Karpas-422 (cell line): Measurements from ENCODE around the gene CD247. TPM values are rescaled to one million over a fixed set of nuclear protein-coding genes. Genes with fewer than 3 reads are reported as not detected.

Source experiments
- DNase-seq: peaks from one replicate; pipeline ENCODE4 v3.0.0-alpha.2; 2015
- H2AFZ ChIP-seq: fragments of 200-600 bp; sonication (generic); 2 replicates; pipeline ENCODE4 v1.6.1; 2014; ENCODE audit warnings: antibody characterized with exemption, low read length, mixed read lengths
- H3K27ac ChIP-seq: fragments of 200-600 bp; sonication (generic); 2 replicates; pipeline ENCODE4 v1.5.1; 2014; ENCODE audit warnings: mild to moderate bottlenecking, low read length, moderate library complexity
- H3K27me3 ChIP-seq: fragments of 200-600 bp; sonication (generic); 2 replicates; pipeline ENCODE4 v1.6.1; 2014; ENCODE audit warnings: low read length, mixed read lengths
- H3K36me3 ChIP-seq: fragments of 200-600 bp; sonication (generic); 2 replicates; pipeline ENCODE4 v1.6.1; 2014; ENCODE audit warnings: low read length, mixed read lengths; ENCODE audit not compliant: insufficient read depth
- H3K4me1 ChIP-seq: fragments of 200-600 bp; sonication (generic); 2 replicates; pipeline ENCODE4 v1.6.1; 2014; ENCODE audit warnings: mild to moderate bottlenecking, low read length, mixed read lengths
- H3K4me2 ChIP-seq: fragments of 200-600 bp; sonication (generic); 2 replicates; pipeline ENCODE4 v1.6.1; 2014; ENCODE audit warnings: low read length, low read depth, mild to moderate bottlenecking; ENCODE audit not compliant: poor library complexity, severe bottlenecking
- H3K4me3 ChIP-seq: fragments of 200-600 bp; sonication (generic); 2 replicates; pipeline ENCODE4 v1.5.1; 2014; ENCODE audit warnings: mild to moderate bottlenecking, antibody characterized with exemption, low read length, mixed read lengths
- H3K79me2 ChIP-seq: fragments of 200-600 bp; sonication (generic); 2 replicates; pipeline ENCODE4 v1.6.1; 2014; ENCODE audit warnings: mild to moderate bottlenecking, low read length, mixed read lengths
- H3K9ac ChIP-seq: fragments of 200-600 bp; sonication (generic); 2 replicates; pipeline ENCODE4 v1.6.0; 2014; ENCODE audit warnings: low read length
- H3K9me2 ChIP-seq: fragments of 200-600 bp; sonication (generic), shearing (Covaris generic); replicated peaks from 2 replicates; pipeline ENCODE4 v1.6.0; 2014; ENCODE audit warnings: mild to moderate bottlenecking, low read length, moderate library complexity; ENCODE audit not compliant: insufficient read depth
- H3K9me3 ChIP-seq: fragments of 300-700, 200-600 bp; sonication (generic); 2 replicates; pipeline ENCODE4 v1.6.1; 2014; ENCODE audit warnings: low read length, mixed read lengths
- H4K20me1 ChIP-seq: fragments of 200-600 bp; sonication (generic); 2 replicates; pipeline ENCODE4 v1.6.1; 2014; ENCODE audit warnings: mild to moderate bottlenecking, antibody characterized with exemption, low read length, low read depth; ENCODE audit not compliant: insufficient read depth
- total RNA-seq: library from RNA; depleted of rRNA; stranded (reverse); fragments of >200 nt; shearing (Covaris generic); gene quantifications from 2 replicates; pipeline ENCODE4 v1.2.3, GENCODE V29; 2014; ENCODE audit warnings: low replicate concordance

The CD247 gene
- total RNA-seq, 1 experiment from 2014 or later = 41.3 TPM

DNA sequence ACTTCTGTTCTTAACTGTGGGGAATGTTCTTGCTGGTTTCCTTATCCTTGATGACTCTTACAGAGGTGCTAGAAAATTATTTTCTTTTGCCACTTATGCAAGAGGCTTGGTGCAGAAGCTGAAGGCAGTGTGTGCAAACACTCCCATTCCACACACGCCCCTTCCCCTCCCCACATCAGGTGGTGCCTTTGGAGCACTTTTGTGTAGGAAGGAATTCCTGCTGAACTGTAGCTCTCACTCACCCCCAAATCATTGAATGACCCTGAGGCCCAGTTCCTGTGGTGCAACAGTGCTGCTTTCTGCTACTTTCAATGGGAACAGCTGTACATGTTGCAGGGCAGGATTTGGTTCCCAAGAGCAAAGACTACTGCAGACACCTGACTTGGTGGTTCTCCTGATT lies 101.8 kb downstream of the CD247 start:
- H4K20me1 ChIP-seq = no peaks in the 10 kb centered on the region
- H3K4me2 ChIP-seq = peak overlapping the region; percentile 59
- H2AFZ ChIP-seq = no peak overlapping the region
- H3K27me3 ChIP-seq = no peaks in the 10 kb centered on the region
- H3K4me1 ChIP-seq = peaks cover 68% of the 10 kb centered on the region
- H3K79me2 ChIP-seq = peaks cover 5% of the 10 kb centered on the region; the same call in 1 of the 2 replicates
- H3K4me3 ChIP-seq = no peak overlapping the region
- H3K9me3 ChIP-seq = no peaks in the 10 kb centered on the region
- peak overlapping the region; percentile 16; the same call in 1 of the 2 replicates for H3K9ac ChIP-seq
- no peak for DNase-seq
- no peaks in the 10 kb centered on the region for H3K9me2 ChIP-seq
- peaks cover 26% of the 10 kb centered on the region; the same call in 1 of the 2 replicates for H3K36me3 ChIP-seq
- peak overlapping the region; percentile 76 for H3K27ac ChIP-seq

- Histone ChIP-seq H3K4me2 (no peak overlapping the region), H4K20me1 (no peaks in the 10 kb centered on the region), H3K4me1 (peaks cover 59% of the 10 kb centered on the region), H3K9me3 (no peaks in the 10 kb centered on the region), H3K27me3 (no peaks in the 10 kb centered on the region), H3K36me3 (peaks cover 26% of the 10 kb centered on the region; the same call in 1 of the 2 replicates), H3K79me2 (peaks cover 5% of the 10 kb centered on the region; the same call in 1 of the 2 replicates), H3K27ac (peak overlapping the region; percentile 42), H3K4me3 (no peak overlapping the region), H3K9ac (no peak overlapping the region), H2AFZ (no peak overlapping the region), H3K9me2 (no peaks in the 10 kb centered on the region)
- DNase-seq = no peak
Measured at GRCh38 chr1:167413328-167413727, 105.0 kb downstream of the CD247 start.

GRCh38 chr1:167412920-167413319 lies 105.4 kb downstream of the CD247 start:
- DNase-seq = peak; percentile 71
- Histone ChIP-seq H3K4me2 (no peak overlapping the region), H4K20me1 (no peaks in the 10 kb centered on the region), H3K27ac (peak overlapping the region; percentile 42), H3K9ac (no peak overlapping the region), H3K9me3 (no peaks in the 10 kb centered on the region), H2AFZ (no peak overlapping the region), H3K79me2 (peaks cover 2% of the 10 kb centered on the region; the same call in 1 of the 2 replicates), H3K9me2 (no peaks in the 10 kb centered on the region), H3K27me3 (no peaks in the 10 kb centered on the region), H3K4me1 (peaks cover 54% of the 10 kb centered on the region), H3K36me3 (peaks cover 26% of the 10 kb centered on the region; the same call in 1 of the 2 replicates), H3K4me3 (no peak overlapping the region)

DNA sequence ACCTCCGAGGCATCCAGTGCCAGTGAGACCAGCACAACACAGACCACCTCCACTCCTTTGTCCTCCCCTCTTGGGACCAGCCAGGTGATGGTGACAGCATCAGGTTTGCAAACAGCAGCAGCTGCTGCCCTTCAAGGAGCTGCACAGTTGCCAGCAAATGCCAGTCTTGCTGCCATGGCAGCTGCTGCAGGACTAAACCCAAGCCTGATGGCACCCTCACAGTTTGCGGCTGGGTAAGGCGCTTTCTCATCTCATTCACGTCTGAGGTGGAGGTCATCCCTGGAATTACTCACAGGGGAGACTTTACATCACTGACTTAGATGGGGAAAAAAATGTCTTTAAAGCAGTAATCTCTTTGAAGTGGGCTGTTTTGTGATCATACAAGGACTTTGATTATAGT lies 106.3 kb downstream of the CD247 start:
- H3K79me2 ChIP-seq = no peaks in the 10 kb centered on the region
- H3K4me3 ChIP-seq = no peak overlapping the region
- no peaks in the 10 kb centered on the region for H4K20me1 ChIP-seq
- no peaks in the 10 kb centered on the region for H3K9me2 ChIP-seq
- no peak overlapping the region for H2AFZ ChIP-seq
- H3K27ac ChIP-seq = peak overlapping the region; percentile 42
- peaks cover 46% of the 10 kb centered on the region for H3K4me1 ChIP-seq
- H3K4me2 ChIP-seq = no peak overlapping the region
- H3K27me3 ChIP-seq = no peaks in the 10 kb centered on the region
- H3K9ac ChIP-seq = no peak overlapping the region
- DNase-seq = no peak
- peaks cover 28% of the 10 kb centered on the region; the same call in 1 of the 2 replicates for H3K36me3 ChIP-seq
- no peaks in the 10 kb centered on the region for H3K9me3 ChIP-seq

GRCh38 chr1:167409183-167409582 lies 109.1 kb downstream of the CD247 start:
- DNase-seq = peak; percentile 81
- H2AFZ ChIP-seq = no peak overlapping the region
- H3K79me2 ChIP-seq = no peaks in the 10 kb centered on the region
- H3K4me1 ChIP-seq = peaks cover 34% of the 10 kb centered on the region
- no peak overlapping the region for H3K9ac ChIP-seq
- peak overlapping the region; percentile 29 for H3K27ac ChIP-seq
- no peak overlapping the region for H3K4me2 ChIP-seq
- no peaks in the 10 kb centered on the region for H3K9me2 ChIP-seq
- H3K9me3 ChIP-seq = no peaks in the 10 kb centered on the region
- H4K20me1 ChIP-seq = no peaks in the 10 kb centered on the region
- no peaks in the 10 kb centered on the region for H3K27me3 ChIP-seq
- no peak overlapping the region for H3K4me3 ChIP-seq
- peaks cover 38% of the 10 kb centered on the region for H3K36me3 ChIP-seq

DNA sequence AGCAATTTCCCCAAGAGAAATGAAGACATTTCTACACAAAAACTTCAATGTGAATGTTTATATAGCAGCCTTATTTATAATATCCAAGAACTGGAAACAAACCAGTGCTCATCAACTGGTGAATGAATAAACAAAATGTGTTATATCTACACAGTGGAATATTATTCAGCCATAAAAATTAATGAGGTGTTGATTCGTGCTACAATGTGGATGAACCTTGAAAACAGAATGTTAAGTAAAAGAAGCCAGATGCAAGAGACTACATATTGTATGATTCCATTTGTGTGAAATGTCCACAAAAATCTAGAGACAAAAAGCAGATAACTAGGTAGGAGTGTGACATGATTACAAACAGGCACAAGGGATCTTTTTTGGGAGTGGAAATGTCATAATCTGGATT lies 110.0 kb downstream of the CD247 start:
- H3K9ac ChIP-seq = no peak overlapping the region

DNA sequence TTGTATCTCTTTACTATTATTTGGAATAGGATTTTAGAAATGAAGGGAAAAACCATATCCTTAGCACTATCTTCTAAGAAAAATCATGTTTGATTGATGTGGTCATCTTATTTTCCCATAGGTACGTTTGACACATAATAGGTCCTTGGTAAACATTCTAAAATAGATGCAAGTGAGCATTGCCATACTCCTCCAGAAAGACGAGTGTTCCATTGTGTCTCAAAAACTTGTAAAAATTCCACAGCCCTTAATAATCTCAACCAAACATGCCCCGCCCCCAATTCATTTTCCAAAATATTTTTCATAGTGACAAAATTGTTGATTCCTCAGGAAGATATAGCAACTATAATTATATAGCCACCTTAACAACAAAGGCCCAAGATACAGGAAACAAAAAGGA lies 113.4 kb downstream of the CD247 start:
- no peak overlapping the region for H3K9ac ChIP-seq
- no peaks in the 10 kb centered on the region for H3K9me2 ChIP-seq
- no peaks in the 10 kb centered on the region for H3K9me3 ChIP-seq
- no peaks in the 10 kb centered on the region for H4K20me1 ChIP-seq
- H3K4me1 ChIP-seq = peaks cover 43% of the 10 kb centered on the region
- no peaks in the 10 kb centered on the region; the same call in 1 of the 2 replicates for H3K79me2 ChIP-seq
- no peak overlapping the region for H3K4me2 ChIP-seq
- no peak overlapping the region for H2AFZ ChIP-seq
- DNase-seq = no peak
- H3K27me3 ChIP-seq = no peaks in the 10 kb centered on the region
- no peak overlapping the region for H3K4me3 ChIP-seq
- peaks cover 47% of the 10 kb centered on the region for H3K36me3 ChIP-seq
- peak overlapping the region; percentile 58; the same call in 1 of the 2 replicates for H3K27ac ChIP-seq

More for the DNA sequence above, 110.0 kb downstream of the CD247 start:
- no peaks in the 10 kb centered on the region for H3K9me3 ChIP-seq
- H3K36me3 ChIP-seq = peaks cover 45% of the 10 kb centered on the region
- no peaks in the 10 kb centered on the region; the same call in 1 of the 2 replicates for H3K79me2 ChIP-seq
- H2AFZ ChIP-seq = no peak overlapping the region
- H4K20me1 ChIP-seq = no peaks in the 10 kb centered on the region
- H3K4me3 ChIP-seq = no peak overlapping the region
- no peak for DNase-seq
- H3K4me1 ChIP-seq = peaks cover 33% of the 10 kb centered on the region
- H3K4me2 ChIP-seq = no peak overlapping the region
- H3K27me3 ChIP-seq = no peaks in the 10 kb centered on the region
- no peaks in the 10 kb centered on the region for H3K9me2 ChIP-seq
- H3K27ac ChIP-seq = peak overlapping the region; percentile 24; the same call in 1 of the 2 replicates

DNA sequence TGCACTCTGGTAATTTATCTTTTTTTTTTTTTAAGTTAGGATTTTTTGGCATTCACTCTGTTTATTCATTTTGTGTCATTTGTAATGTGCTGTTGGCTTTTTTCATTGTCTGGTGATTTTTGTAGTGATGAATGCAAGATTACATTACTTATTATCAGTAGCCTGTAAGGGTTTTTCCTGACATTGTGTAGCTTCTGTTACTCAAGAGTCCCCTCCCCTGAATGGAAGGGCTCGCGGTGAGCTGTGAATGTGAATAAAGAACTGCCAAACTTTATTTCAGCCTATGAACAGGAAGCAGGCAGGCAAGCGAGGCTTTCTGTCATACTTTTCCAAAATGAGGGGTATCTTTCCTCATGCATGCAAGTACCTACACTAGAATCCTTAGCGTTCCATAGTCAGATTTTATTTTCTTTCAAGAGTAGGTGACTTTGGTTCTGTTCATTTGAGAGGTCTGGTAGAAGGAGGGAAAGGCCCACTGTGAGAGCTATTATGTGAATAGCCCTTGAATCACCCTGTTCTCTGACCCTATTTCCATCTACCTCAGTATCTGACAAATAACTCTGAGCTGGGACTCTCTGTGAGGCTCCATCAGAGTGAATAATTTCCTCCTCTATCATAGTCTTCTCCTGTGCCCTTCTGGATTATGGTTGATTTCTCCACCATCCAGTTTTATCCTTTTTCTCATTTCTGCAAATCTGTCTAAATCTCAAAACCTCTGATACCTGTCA lies 114.0 kb downstream of the CD247 start:
- Histone ChIP-seq H4K20me1 (no peaks in the 10 kb centered on the region), H3K9me2 (no peaks in the 10 kb centered on the region), H3K27me3 (no peaks in the 10 kb centered on the region), H3K4me3 (no peak overlapping the region), H2AFZ (no peak overlapping the region), H3K9ac (no peak overlapping the region), H3K4me2 (no peak overlapping the region), H3K36me3 (peaks cover 47% of the 10 kb centered on the region), H3K9me3 (no peaks in the 10 kb centered on the region), H3K27ac (peak overlapping the region; percentile 58), H3K4me1 (peaks cover 38% of the 10 kb centered on the region), H3K79me2 (no peaks in the 10 kb centered on the region; the same call in 1 of the 2 replicates)
- DNase-seq = no peak
